ENCODE results near the gene SEC22C. TPM values are rescaled to one million over a fixed set of nuclear protein-coding genes. Genes with fewer than 3 reads are reported as not detected.

Gene SEC22C
- polyA plus RNA-seq, 1 donor (not counting 4 experiments of a cell fraction or from before 2014, with no cell fraction given), result 58.4 TPM

GRCh38 chr3:42514876-42515275 lies 66.9 kb downstream of the SEC22C start:
- H3K4me3 ChIP-seq (ENCODE audit: control insufficient read depth in 2 of 3, extremely low read depth in 1 of 3, insufficient read depth in 2 of 3, low read depth in 1 of 3, low read length in 3 of 3), result no peak overlapping the region
- FAIRE-seq (peak; percentile 56), DNase-seq (ENCODE audit: low read depth, low spot score) (no peak)
- H3K27me3 ChIP-seq (ENCODE audit: control insufficient read depth, extremely low read depth, insufficient read depth, low read length), result no peaks in the 10 kb centered on the region
- H3K9me3 ChIP-seq (ENCODE audit: control insufficient read depth, low read depth, low read length), result no peaks in the 10 kb centered on the region
- peak overlapping the region; percentile 62 for H3K9ac ChIP-seq (ENCODE audit: control insufficient read depth, extremely low read depth, insufficient read depth, low read length)
- H3K4me1 ChIP-seq (ENCODE audit: control insufficient read depth, extremely low read depth, insufficient read depth, low read length), result peaks cover 28% of the 10 kb centered on the region
- H3K79me2 ChIP-seq (ENCODE audit: control insufficient read depth, insufficient read depth, low read length), result no peaks in the 10 kb centered on the region
- dilution Hi-C loops (cut with MboI; ENCODE audit: extremely low pct_ligation_motif_present, low sequenced_read_pairs), result no loop called here
- peak overlapping the region; percentile 82 for H2AFZ ChIP-seq (ENCODE audit: control insufficient read depth, low read length)
- no peaks in the 10 kb centered on the region for H4K20me1 ChIP-seq (ENCODE audit: control insufficient read depth, extremely low read depth, insufficient read depth, low read length)
- H3K9me1 ChIP-seq (ENCODE audit: control insufficient read depth, extremely low read depth, insufficient read depth, low read length), result no peaks in the 10 kb centered on the region
- H3K36me3 ChIP-seq (ENCODE audit: control insufficient read depth in 2 of 2, extremely low read depth in 1 of 2, insufficient read depth in 2 of 2, low read length in 2 of 2), result no peaks in the 10 kb centered on the region
- peak overlapping the region; percentile 40 for H3K4me2 ChIP-seq (ENCODE audit: control insufficient read depth, extremely low read depth, insufficient read depth, low read depth, low read length)
- peak overlapping the region; percentile 86 for H3K27ac ChIP-seq (ENCODE audit: control insufficient read depth, insufficient read depth, low read length)
- TF ChIP-seq CTCF (optimal IDR thresholded peaks at IDR 0.05 in 1 of 3, IDR thresholded peaks at IDR 0.05 in 1 of 3, conservative IDR thresholded peaks at IDR 0.05 in 1 of 3; ENCODE audit: extremely low read depth in 1 of 3, insufficient read depth in 2 of 3, low read length in 3 of 3), result no peak
- no peak for TF ChIP-seq EZH2 (IDR thresholded peaks at IDR 0.05; ENCODE audit: low read length)

- Histone ChIP-seq H3K36me3 (ENCODE audit: control insufficient read depth in 2 of 2, extremely low read depth in 1 of 2, insufficient read depth in 2 of 2, low read length in 2 of 2) (no peaks in the 10 kb centered on the region), H3K27me3 (ENCODE audit: control insufficient read depth, extremely low read depth, insufficient read depth, low read length) (no peaks in the 10 kb centered on the region), H3K4me1 (ENCODE audit: control insufficient read depth, extremely low read depth, insufficient read depth, low read length) (peaks cover 25% of the 10 kb centered on the region), H3K27ac (ENCODE audit: control insufficient read depth, insufficient read depth, low read length) (no peak overlapping the region), H3K9ac (ENCODE audit: control insufficient read depth, extremely low read depth, insufficient read depth, low read length) (no peak overlapping the region), H4K20me1 (ENCODE audit: control insufficient read depth, extremely low read depth, insufficient read depth, low read length) (no peaks in the 10 kb centered on the region), H2AFZ (ENCODE audit: control insufficient read depth, low read length) (no peak overlapping the region), H3K9me1 (ENCODE audit: control insufficient read depth, extremely low read depth, insufficient read depth, low read length) (no peaks in the 10 kb centered on the region), H3K79me2 (ENCODE audit: control insufficient read depth, insufficient read depth, low read length) (no peaks in the 10 kb centered on the region), H3K4me3 (ENCODE audit: control insufficient read depth in 2 of 3, extremely low read depth in 1 of 3, insufficient read depth in 2 of 3, low read depth in 1 of 3, low read length in 3 of 3) (no peak overlapping the region), H3K9me3 (ENCODE audit: control insufficient read depth, low read depth, low read length) (no peaks in the 10 kb centered on the region), H3K4me2 (ENCODE audit: control insufficient read depth, extremely low read depth, insufficient read depth, low read depth, low read length) (no peak overlapping the region)
- DNase-seq (ENCODE audit: low read depth, low spot score), result no peak
- no peak for FAIRE-seq
- dilution Hi-C loops (cut with MboI; ENCODE audit: extremely low pct_ligation_motif_present, low sequenced_read_pairs), result no loop called here
- TF ChIP-seq EZH2 (IDR thresholded peaks at IDR 0.05; ENCODE audit: low read length) (no peak), CTCF (optimal IDR thresholded peaks at IDR 0.05 in 1 of 3, IDR thresholded peaks at IDR 0.05 in 1 of 3, conservative IDR thresholded peaks at IDR 0.05 in 1 of 3; ENCODE audit: extremely low read depth in 1 of 3, insufficient read depth in 2 of 3, low read length in 3 of 3) (no peak)
Measured at GRCh38 chr3:42513521-42513920, 68.2 kb downstream of the SEC22C start.

All from keratinocyte (primary cell).